Measurements from ENCODE around the gene EGLN1. TPM values are rescaled to one million over a fixed set of nuclear protein-coding genes. Genes with fewer than 3 reads are reported as not detected.

Gene EGLN1
- total RNA-seq, 4 donors from 2014 or later, result 17.6 to 65.1 (median 47.4) TPM

GRCh38 chr1:231318568-231318967 is 103.5 kb downstream of the EGLN1 start:
- Histone ChIP-seq H3K36me3 (no peaks in the 10 kb centered on the region), H3K27ac (no peak overlapping the region), H3K4me3 (no peak overlapping the region), H3K27me3 (no peaks in the 10 kb centered on the region), H3K4me1 (no peaks in the 10 kb centered on the region), H3K9me3 (no peaks in the 10 kb centered on the region)
- DNase-seq, result no peak
- intact Hi-C loops (cut with DNase I; ENCODE audit: low total_unique reads), result no loop called here
- no peak for TF ChIP-seq CTCF (IDR thresholded peaks at IDR 0.05)
- TF ChIP-seq POLR2A (IDR thresholded peaks at IDR 0.05), result no peak

- no peaks in the 10 kb centered on the region for H3K27me3 ChIP-seq
- TF ChIP-seq CTCF (IDR thresholded peaks at IDR 0.05), result no peak
- TF ChIP-seq POLR2A (IDR thresholded peaks at IDR 0.05), result no peak
- DNase-seq, result no peak
- no peaks in the 10 kb centered on the region for H3K4me1 ChIP-seq
- no peak overlapping the region for H3K4me3 ChIP-seq
- no peaks in the 10 kb centered on the region for H3K9me3 ChIP-seq
- H3K36me3 ChIP-seq, result no peaks in the 10 kb centered on the region
- no peak overlapping the region for H3K27ac ChIP-seq
- intact Hi-C loops (cut with DNase I; ENCODE audit: low total_unique reads), result no loop called here
Measured at GRCh38 chr1:231318015-231318355, 104.1 kb downstream of the EGLN1 start.

- Histone ChIP-seq H3K27me3 (no peaks in the 10 kb centered on the region), H3K4me1 (no peaks in the 10 kb centered on the region), H3K9me3 (no peaks in the 10 kb centered on the region), H3K36me3 (no peaks in the 10 kb centered on the region), H3K4me3 (no peak overlapping the region), H3K27ac (no peak overlapping the region)
- DNase-seq, result no peak
- intact Hi-C loops (cut with DNase I; ENCODE audit: low total_unique reads), result no loop called here
- TF ChIP-seq POLR2A (IDR thresholded peaks at IDR 0.05), result no peak
- TF ChIP-seq CTCF (IDR thresholded peaks at IDR 0.05), result no peak
Measured at GRCh38 chr1:231317306-231318014, 104.6 kb downstream of the EGLN1 start.

GRCh38 chr1:231315887-231316286 is 106.2 kb downstream of the EGLN1 start:
- intact Hi-C loops (cut with DNase I; ENCODE audit: low total_unique reads), result no loop called here
- no peaks in the 10 kb centered on the region for H3K27me3 ChIP-seq
- no peak for DNase-seq
- no peak overlapping the region for H3K4me3 ChIP-seq
- TF ChIP-seq POLR2A (IDR thresholded peaks at IDR 0.05) (no peak), CTCF (IDR thresholded peaks at IDR 0.05) (peak in 1 of 4 experiments; percentile 10)
- no peaks in the 10 kb centered on the region for H3K4me1 ChIP-seq
- H3K9me3 ChIP-seq, result no peaks in the 10 kb centered on the region
- no peaks in the 10 kb centered on the region for H3K36me3 ChIP-seq
- H3K27ac ChIP-seq, result no peak overlapping the region

Other genes starting within 250 kb of the EGLN1 start
- 10 to 100 TPM in 3 of 4 donors, 1 to 10 TPM in 1; 8.2 to 56.1 (median 32.7) TPM for gene GNPAT, start 181.1 kb downstream of the EGLN1 start, total RNA-seq
- gene EXOC8, start 84.4 kb downstream of the EGLN1 start, total RNA-seq, result 10 to 100 TPM; 14.1 to 27.1 (median 16.9) TPM
- gene SPRTN, start 84.0 kb downstream of the EGLN1 start, total RNA-seq, result 10 to 100 TPM in 3 of 4 donors, 1 to 10 TPM in 1; 4.9 to 19.3 (median 15.2) TPM
- gene TSNAX, start 106.4 kb upstream of the EGLN1 start, total RNA-seq, result 100 to 1,000 TPM in 1 of 4 donors, 10 to 100 TPM in 3; 30.6 to 142 (median 63.9) TPM
- 10 to 100 TPM in 3 of 4 donors, 1 to 10 TPM in 1; 7.1 to 33.4 (median 14.9) TPM for gene DISC1, start 204.5 kb upstream of the EGLN1 start, total RNA-seq